ENCODE data around the gene ARHGAP10. TPM values are rescaled to one million over a fixed set of nuclear protein-coding genes. Genes with fewer than 3 reads are reported as not detected.

Gene ARHGAP10
- total RNA-seq, 2 experiments from 2014 or later = 5.8 to 6.1 TPM

DNA sequence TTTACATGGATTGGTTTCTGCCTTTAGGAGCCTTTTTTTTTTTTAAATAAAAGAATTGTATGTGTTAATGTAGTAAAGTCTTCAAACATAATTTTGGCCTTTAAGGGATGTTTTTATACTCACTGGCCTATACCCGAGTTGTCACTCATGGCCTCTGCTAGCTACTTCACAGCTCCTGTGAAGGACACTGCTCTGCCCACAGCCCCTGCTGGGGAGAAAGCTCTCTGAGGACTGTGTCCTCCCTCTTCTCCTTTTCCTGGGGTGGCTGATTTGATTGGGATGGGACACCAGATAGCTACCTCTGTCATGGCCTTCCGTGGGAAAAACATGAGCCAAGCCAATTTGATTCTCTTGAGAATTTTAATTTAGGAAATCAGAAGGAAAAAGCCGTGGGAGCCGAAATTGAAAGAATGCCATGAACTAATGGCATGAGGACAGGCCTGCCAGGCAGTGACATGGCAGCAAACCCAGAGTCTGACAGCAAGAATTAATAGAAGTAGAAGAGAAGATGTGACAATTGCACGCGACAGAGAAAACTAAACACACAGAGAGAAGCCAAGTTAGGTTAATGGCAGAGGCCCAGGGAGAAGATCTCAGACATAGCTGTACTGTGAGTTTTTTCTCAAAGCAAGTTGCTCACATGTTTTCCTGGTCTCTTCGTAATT, 81.4 kb downstream of the ARHGAP10 start:
- peaks cover 3% of the 10 kb centered on the region for H3K27me3 Mint-ChIP-seq
- H3K4me3 Mint-ChIP-seq = no peak overlapping the region
- no peaks in the 10 kb centered on the region for H3K9me3 Mint-ChIP-seq
- no peak for DNase-seq
- peaks cover 7% of the 10 kb centered on the region for H3K4me1 Mint-ChIP-seq
- H3K27ac Mint-ChIP-seq = no peak overlapping the region
- no peaks in the 10 kb centered on the region for H3K36me3 Mint-ChIP-seq

DNA sequence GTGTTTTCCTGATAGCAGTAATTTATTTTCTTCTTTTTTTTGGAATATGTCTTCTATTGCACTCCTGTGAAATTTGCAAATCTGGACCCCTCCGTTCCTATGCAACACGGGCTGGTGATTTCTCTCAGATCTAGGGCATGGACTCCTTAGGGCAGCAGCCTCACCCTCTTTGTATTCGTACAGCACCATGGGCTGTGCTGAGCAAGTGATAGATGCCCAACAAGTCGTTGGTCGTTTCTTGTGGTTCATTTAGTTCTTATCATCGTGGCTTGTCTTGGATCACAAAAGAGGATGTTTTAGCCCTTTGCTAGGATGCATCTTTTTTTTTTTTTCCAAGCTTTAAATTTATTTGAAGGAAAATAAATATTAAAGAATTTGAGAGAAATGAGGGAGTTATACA, 82.1 kb downstream of the ARHGAP10 start:
- Mint-ChIP-seq H3K4me1 (peaks cover 7% of the 10 kb centered on the region), H3K36me3 (no peaks in the 10 kb centered on the region), H3K9me3 (no peaks in the 10 kb centered on the region)

DNA sequence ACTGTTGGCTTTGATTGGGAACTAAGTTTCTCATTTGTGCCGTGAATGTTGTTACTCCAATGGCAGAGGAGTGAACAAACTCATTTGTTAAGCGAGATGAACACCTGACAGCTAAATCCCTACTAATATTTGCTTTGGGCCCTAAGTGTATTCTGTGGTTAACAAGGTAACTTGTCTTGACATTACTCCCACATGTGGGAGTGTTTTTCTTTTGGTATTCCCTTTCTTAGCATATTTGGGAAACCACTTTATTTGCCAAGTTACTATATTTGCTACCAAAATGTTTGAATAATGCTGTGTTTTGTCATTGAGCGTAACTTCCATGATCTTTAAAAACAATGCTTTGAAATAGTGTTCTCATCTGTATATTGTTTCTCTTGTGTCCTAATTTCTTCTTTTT, 82.5 kb downstream of the ARHGAP10 start:
- DNase-seq = no peak
- Mint-ChIP-seq H3K27me3 (peaks cover under 1% of the 10 kb centered on the region), H3K4me3 (no peak overlapping the region), H3K9me3 (no peaks in the 10 kb centered on the region), H3K27ac (no peak overlapping the region), H3K4me1 (peaks cover 7% of the 10 kb centered on the region), H3K36me3 (no peaks in the 10 kb centered on the region)

More for the DNA sequence above, 82.1 kb downstream of the ARHGAP10 start:
- no peak overlapping the region for H3K27ac Mint-ChIP-seq
- no peak for DNase-seq
- peaks cover 3% of the 10 kb centered on the region for H3K27me3 Mint-ChIP-seq
- no peak overlapping the region for H3K4me3 Mint-ChIP-seq

DNA sequence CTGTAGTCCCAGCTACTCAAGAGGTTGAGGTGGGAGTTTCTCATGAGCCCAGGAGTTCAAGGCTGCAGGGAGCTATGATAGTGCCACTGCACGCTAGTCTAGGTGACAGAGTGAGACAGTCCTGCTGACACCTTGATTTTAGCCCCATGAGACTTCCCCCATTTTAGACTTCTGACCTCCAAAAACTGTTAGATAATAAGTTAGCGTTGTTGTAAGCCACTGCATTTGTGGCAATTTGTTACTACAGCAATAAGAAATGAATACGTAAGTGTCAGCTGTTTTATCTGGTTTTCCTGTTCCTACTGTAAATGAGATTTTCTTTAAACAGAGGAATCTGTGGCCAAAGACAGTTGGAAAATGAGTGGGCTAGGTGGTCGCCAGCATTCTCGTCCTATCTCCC, 83.9 kb downstream of the ARHGAP10 start:
- no peaks in the 10 kb centered on the region for H3K27me3 Mint-ChIP-seq
- no peaks in the 10 kb centered on the region for H3K9me3 Mint-ChIP-seq
- H3K36me3 Mint-ChIP-seq = no peaks in the 10 kb centered on the region
- no peak for DNase-seq
- peaks cover 7% of the 10 kb centered on the region for H3K4me1 Mint-ChIP-seq
- H3K27ac Mint-ChIP-seq = no peak overlapping the region
- H3K4me3 Mint-ChIP-seq = no peak overlapping the region

DNA sequence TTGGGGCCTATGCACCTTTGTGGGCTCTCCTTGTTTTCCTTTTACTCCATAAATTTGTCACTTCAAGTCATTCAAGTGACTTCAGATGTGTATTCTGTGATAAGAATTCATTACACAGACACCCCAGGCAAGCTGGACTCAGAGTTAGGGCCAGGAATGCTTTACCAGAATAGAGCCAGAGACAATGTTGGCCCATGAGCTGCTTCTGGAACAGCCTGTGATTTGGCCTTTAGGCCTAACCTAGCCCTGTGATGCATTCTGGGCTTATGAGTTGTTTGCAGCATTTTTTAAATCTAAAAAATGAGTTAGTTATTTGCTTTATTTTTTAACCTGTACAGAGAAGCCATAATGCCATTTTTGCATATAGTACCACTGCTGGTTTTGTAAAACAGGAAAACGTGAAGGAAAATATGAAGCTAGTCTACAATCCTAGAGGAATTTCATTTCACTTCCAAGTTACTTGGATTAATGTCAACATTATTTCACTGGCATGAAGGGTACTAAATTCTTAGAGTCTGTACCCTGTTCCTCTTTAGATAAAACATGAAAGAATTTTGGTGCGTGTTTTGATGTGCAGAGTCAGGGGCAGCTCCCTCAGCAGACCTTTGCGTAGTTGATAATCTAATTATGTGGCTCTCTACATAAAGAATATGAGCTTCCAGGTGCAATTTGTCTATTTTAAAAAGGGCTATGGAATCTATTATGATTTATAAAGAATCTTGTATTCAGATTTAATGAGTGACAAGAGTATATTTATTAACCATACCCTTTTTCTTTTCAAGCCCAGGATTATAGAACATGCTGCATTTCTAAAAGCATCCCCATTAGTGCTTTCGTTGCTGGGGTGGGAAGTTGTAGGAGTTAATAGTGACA, 84.7 kb downstream of the ARHGAP10 start:
- H3K27ac Mint-ChIP-seq = no peak overlapping the region
- peaks cover 7% of the 10 kb centered on the region for H3K4me1 Mint-ChIP-seq
- H3K4me3 Mint-ChIP-seq = no peak overlapping the region
- no peak for DNase-seq
- H3K9me3 Mint-ChIP-seq = no peaks in the 10 kb centered on the region
- H3K36me3 Mint-ChIP-seq = no peaks in the 10 kb centered on the region
- no peaks in the 10 kb centered on the region for H3K27me3 Mint-ChIP-seq

DNA sequence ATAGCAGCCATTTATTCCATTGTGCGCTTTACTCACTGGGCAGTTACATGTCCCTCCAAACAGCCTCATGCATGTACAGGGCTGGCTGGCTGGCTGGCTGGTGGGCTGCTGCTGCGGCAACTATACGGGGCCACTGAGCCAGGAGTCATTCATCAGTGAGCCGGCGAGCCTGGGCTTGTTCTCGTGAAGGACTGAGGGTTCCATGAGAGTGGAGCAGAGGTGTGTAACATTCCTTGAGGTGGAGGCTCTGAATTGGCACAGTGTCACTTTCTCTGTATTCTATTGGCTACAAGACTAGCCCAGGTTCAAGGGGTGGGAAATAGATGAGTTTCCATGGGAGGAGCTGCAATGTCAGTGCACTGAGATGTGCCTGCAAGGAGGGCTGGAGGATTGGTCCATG, 89.1 kb downstream of the ARHGAP10 start:
- Mint-ChIP-seq H3K36me3 (peaks cover 2% of the 10 kb centered on the region), H3K27me3 (no peaks in the 10 kb centered on the region), H3K9me3 (no peaks in the 10 kb centered on the region), H3K27ac (no peak overlapping the region), H3K4me1 (peaks cover 5% of the 10 kb centered on the region), H3K4me3 (no peak overlapping the region)
- no peak for DNase-seq

DNA sequence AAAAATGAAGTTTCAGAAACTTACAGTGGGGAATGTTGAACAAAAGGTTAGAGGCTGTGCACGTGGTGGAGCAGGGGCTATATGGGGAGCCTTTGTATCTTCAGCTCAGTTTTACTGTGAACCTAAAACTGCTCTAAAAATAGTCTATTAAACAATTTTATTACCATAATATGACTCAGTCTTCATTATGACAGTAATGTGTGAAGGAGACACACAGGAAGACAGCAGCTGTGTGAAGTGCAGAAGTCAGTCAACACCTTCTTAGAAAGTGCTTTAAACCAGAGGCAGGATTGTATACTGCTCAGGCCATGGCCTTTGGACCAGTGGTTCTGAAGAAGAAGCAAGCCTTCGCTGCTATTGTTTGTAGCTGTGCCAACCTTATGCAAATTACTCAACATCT, 89.7 kb downstream of the ARHGAP10 start:
- DNase-seq = no peak
- Mint-ChIP-seq H3K36me3 (peaks cover 3% of the 10 kb centered on the region), H3K27ac (no peak overlapping the region), H3K4me3 (no peak overlapping the region), H3K9me3 (no peaks in the 10 kb centered on the region), H3K4me1 (peaks cover 2% of the 10 kb centered on the region), H3K27me3 (no peaks in the 10 kb centered on the region)

DNA sequence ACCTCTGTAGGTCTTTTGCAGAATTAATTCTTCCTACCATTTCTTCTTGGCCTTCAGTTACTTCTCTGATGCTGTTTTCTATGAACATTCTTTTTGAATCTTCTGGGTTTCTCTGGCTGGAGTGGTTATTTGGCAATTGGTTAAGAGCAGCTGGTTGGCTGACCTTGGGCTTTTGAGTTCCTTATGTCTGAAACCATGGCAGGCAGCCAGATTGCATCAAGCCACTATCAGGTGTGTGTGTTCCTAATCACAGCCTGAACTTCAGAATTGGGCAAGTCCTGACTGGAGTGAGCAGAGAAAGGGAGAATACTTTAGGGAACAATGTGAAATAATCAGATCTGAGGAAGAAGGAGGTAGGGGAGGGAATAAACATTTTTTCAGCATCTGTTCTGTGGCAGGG, 90.2 kb downstream of the ARHGAP10 start:
- Mint-ChIP-seq H3K27me3 (no peaks in the 10 kb centered on the region), H3K27ac (no peak overlapping the region), H3K4me1 (peaks cover 2% of the 10 kb centered on the region), H3K36me3 (peaks cover 4% of the 10 kb centered on the region), H3K9me3 (no peaks in the 10 kb centered on the region), H3K4me3 (no peak overlapping the region)
- no peak for DNase-seq

DNA sequence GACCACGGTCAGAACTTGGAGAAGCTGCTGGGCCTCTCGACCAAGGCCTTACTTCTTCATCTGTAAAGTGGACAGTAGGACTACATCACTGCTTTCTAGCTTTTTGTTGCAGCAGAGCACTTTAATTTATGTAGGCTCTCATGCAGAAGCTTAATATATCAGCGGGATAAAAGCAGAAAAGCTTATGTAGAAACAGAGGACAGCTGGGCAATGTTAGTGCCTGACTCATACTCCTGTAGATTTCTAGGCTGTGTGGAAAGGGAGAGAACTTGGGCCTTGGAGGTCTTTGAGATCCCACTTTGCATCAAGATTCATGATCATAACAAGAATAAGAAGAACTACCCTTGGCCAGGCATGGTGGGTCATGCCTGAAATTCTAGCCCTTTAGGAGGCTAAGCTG, 91.2 kb downstream of the ARHGAP10 start:
- no peak overlapping the region for H3K27ac Mint-ChIP-seq
- H3K4me1 Mint-ChIP-seq = peaks cover 2% of the 10 kb centered on the region
- no peaks in the 10 kb centered on the region for H3K27me3 Mint-ChIP-seq
- H3K9me3 Mint-ChIP-seq = no peaks in the 10 kb centered on the region
- no peak for DNase-seq
- H3K4me3 Mint-ChIP-seq = no peak overlapping the region
- H3K36me3 Mint-ChIP-seq = peaks cover 4% of the 10 kb centered on the region

DNA sequence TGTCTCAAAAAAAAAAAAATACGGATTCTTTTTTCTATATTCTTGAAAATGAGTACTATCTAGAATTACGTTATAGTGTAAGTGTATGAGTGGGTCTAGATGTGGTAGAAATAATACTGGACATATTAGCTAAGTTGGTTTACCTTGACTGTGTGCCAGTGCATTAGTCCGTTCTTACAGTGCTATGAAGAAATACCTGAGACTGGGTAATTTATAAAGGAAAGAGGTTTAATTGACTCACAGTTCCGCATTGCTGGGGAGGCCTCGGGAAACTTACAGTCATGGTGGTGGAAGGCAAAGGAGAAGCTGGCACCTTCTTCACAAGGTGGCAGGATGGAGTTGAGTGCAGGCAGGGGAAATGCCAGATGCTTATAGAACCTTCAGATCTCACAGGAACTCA, 92.4 kb downstream of the ARHGAP10 start:
- H3K36me3 Mint-ChIP-seq = peaks cover 4% of the 10 kb centered on the region
- no peak for DNase-seq

DNA sequence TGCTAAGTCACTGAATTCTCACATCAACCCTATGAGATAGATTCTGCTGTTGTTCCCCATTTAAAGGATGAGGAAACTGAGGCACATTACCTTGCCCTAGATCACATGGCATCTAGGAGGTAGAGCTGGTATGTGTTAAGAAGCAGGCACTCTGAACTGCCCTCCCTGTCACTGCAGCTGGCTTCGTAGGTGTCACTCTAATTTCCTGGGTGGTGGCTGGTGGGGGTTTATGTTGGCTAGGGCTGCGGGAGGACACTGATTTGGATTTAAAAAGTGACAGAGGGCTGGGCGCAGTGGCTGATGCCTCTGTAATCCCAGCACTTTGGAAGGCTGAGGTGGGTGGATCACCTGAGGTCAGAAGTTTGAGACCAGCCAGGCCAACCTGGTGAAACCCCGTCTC, 93.0 kb downstream of the ARHGAP10 start:
- Mint-ChIP-seq H3K36me3 (peaks cover 4% of the 10 kb centered on the region), H3K27ac (no peak overlapping the region), H3K9me3 (no peaks in the 10 kb centered on the region), H3K27me3 (no peaks in the 10 kb centered on the region), H3K4me1 (peaks cover 2% of the 10 kb centered on the region), H3K4me3 (no peak overlapping the region)
- DNase-seq = no peak

More for the DNA sequence above, 92.4 kb downstream of the ARHGAP10 start:
- no peaks in the 10 kb centered on the region for H3K27me3 Mint-ChIP-seq
- H3K9me3 Mint-ChIP-seq = no peaks in the 10 kb centered on the region
- no peak overlapping the region for H3K4me3 Mint-ChIP-seq
- peaks cover 2% of the 10 kb centered on the region for H3K4me1 Mint-ChIP-seq
- no peak overlapping the region for H3K27ac Mint-ChIP-seq

DNA sequence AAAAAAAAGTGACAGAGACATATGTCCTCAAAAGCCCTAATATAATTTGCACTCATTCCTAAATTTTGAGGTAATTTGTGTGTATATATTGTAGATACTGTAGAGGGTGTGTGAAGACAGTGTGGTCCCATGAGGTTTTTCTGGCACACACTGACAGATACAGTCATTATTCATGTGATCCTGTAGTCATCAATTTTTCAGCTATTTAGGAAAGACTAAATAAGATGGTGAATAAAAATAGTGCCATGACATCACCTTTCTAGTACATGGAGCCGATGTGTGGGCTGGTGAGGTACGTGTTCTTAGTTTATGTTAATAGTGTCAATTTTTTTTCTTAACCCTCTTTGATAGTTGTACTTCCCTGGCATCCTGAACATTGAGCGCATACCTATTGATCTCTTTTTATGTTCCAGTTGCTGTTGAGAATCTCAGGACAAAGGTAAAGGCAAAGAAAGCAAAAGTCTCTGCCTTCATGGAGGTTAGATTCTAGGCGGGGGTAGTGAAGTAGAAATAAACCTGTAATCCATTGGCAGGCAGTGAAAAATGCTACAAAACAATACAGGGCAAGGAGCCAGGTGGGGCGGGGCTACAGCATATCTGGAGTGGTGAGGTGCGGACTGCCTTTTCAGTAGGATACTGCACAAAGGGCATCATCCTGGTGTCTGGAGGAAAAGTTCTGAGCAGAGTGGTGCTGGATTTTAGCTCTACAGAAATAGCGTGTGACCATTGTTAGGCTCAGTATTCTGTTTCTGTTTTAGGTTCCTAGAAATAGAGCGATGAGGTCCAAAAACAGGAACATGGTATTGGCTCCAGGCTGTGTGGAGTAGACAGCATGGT, 93.8 kb downstream of the ARHGAP10 start:
- no peak for DNase-seq
- no peaks in the 10 kb centered on the region for H3K9me3 Mint-ChIP-seq
- H3K27ac Mint-ChIP-seq = no peak overlapping the region
- H3K4me3 Mint-ChIP-seq = no peak overlapping the region
- peaks cover 2% of the 10 kb centered on the region for H3K4me1 Mint-ChIP-seq
- no peaks in the 10 kb centered on the region for H3K27me3 Mint-ChIP-seq
- H3K36me3 Mint-ChIP-seq = peaks cover 4% of the 10 kb centered on the region

DNA sequence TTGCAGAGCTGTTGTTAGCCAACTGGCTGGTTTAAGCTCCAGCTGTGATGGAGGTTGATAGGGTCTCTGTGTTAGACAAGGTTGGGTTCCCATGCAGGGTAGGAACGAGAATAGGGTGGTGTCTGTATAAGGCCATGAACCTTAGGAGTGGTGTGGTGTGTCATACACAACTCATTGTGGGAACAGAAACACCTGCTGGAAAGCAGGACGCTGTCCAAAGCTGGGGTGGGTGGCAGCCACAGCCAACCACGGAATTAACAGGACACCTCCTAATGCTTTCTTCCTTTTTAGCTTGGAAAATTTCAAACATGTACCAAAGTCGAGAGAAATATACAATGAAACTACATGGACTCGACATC, 94.4 kb downstream of the ARHGAP10 start:
- Mint-ChIP-seq H3K27ac (no peak overlapping the region), H3K9me3 (no peaks in the 10 kb centered on the region), H3K4me1 (peaks cover 2% of the 10 kb centered on the region), H3K4me3 (no peak overlapping the region), H3K36me3 (peaks cover 4% of the 10 kb centered on the region), H3K27me3 (no peaks in the 10 kb centered on the region)
- no peak for DNase-seq

DNA sequence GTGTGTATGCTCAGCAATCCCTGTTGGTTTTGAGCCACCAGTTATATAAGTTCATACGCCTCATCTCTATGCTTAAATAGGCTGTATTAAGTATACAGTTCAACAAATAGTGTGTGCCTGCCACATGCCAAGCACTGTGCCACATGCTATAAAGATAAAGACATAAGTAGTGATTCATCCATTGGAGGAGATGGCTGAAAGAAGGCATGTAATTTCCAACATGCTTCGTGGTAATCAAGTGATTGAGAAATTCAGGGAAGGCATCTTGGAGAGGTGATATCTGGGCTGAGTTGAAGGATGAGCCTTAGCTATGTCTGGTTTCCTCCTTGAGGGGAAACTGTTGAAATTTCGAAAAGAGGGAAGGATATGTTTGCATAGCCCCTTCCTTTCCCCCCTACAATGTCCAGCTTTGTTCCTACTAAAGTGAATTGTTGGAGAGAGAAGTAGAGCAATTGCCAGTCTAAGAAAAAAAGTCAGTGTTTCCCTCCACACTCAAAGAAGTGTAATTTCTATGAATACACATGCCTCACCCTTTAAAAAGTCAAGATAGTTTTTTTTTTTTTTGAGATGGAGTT, 96.5 kb downstream of the ARHGAP10 start:
- Mint-ChIP-seq H3K4me1 (peaks cover 7% of the 10 kb centered on the region), H3K9me3 (no peaks in the 10 kb centered on the region), H3K36me3 (peaks cover 4% of the 10 kb centered on the region), H3K27ac (no peak overlapping the region), H3K4me3 (no peak overlapping the region), H3K27me3 (no peaks in the 10 kb centered on the region)
- DNase-seq = no peak

Measured in activated naive CD8-positive, alpha-beta T cell treated with anti-CD3 and anti-CD28 coated beads for 36 hours (primary cell).